ENCODE data around the gene GALM.

The GALM gene

GRCh38 chr2:38778687-38779082, 112.8 kb downstream of the GALM start:
- peak; percentile 9 for DNase-seq

GRCh38 chr2:38783586-38783985, 117.7 kb downstream of the GALM start:
- DNase-seq, result no peak
